Measurements from ENCODE around the gene ISM2. TPM values are rescaled to one million over a fixed set of nuclear protein-coding genes. Genes with fewer than 3 reads are reported as not detected.
A peak's percentile ranks its signal among the peaks of the same experiment; 100 is the strongest.
"Not testable (repeated sequence)": the region's sequence is repeated elsewhere in the genome, so short reads cannot be mapped to it uniquely, and the experiment has no call there.

ISM2 gene
- total RNA-seq, 1 donor from 2014 or later = 3.9 TPM

DNA sequence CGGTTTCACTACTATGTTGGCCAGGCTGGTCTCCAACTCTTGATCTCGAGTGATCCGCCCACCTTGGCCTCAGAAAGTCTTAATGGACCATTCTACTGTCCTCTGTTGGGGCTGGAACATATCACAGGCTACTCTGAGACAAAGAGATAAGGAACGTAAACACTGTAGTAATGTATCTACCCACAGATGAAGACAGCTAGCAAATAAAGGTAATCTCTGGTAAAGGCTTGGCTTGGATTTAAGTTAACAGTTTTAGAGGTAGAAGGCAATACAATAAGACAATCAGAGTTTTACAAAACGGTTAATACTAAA, 44.6 kb upstream of the ISM2 start:
- H3K27me3 ChIP-seq = no peaks in the 10 kb centered on the region
- TF ChIP-seq POLR2A (IDR thresholded peaks at IDR 0.05) = no peak
- no peak for TF ChIP-seq POLR2AphosphoS5 (IDR thresholded peaks at IDR 0.05; ENCODE audit: insufficient read depth in 1 of 2, low read depth in 1 of 2)
- TF ChIP-seq, protein P1, sequence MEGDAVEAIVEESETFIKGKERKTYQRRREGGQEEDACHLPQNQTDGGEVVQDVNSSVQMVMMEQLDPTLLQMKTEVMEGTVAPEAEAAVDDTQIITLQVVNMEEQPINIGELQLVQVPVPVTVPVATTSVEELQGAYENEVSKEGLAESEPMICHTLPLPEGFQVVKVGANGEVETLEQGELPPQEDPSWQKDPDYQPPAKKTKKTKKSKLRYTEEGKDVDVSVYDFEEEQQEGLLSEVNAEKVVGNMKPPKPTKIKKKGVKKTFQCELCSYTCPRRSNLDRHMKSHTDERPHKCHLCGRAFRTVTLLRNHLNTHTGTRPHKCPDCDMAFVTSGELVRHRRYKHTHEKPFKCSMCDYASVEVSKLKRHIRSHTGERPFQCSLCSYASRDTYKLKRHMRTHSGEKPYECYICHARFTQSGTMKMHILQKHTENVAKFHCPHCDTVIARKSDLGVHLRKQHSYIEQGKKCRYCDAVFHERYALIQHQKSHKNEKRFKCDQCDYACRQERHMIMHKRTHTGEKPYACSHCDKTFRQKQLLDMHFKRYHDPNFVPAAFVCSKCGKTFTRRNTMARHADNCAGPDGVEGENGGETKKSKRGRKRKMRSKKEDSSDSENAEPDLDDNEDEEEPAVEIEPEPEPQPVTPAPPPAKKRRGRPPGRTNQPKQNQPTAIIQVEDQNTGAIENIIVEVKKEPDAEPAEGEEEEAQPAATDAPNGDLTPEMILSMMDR (IDR thresholded peaks at IDR 0.05) = no peak
- peak overlapping the region; percentile 60 for H3K27ac ChIP-seq
- peaks cover 0 to 8% of the 10 kb centered on the region in 2 donors for H3K36me3 ChIP-seq
- H3K9me3 ChIP-seq = no peaks in the 10 kb centered on the region
- H3K4me1 ChIP-seq = peaks cover 24% of the 10 kb centered on the region
- DNase-seq (ENCODE audit: extremely low spot score in 2 of 2) = no peak
- intact Hi-C loops (cut with DNase I) = no loop called here
- H3K4me3 ChIP-seq = no peak overlapping the region

DNA sequence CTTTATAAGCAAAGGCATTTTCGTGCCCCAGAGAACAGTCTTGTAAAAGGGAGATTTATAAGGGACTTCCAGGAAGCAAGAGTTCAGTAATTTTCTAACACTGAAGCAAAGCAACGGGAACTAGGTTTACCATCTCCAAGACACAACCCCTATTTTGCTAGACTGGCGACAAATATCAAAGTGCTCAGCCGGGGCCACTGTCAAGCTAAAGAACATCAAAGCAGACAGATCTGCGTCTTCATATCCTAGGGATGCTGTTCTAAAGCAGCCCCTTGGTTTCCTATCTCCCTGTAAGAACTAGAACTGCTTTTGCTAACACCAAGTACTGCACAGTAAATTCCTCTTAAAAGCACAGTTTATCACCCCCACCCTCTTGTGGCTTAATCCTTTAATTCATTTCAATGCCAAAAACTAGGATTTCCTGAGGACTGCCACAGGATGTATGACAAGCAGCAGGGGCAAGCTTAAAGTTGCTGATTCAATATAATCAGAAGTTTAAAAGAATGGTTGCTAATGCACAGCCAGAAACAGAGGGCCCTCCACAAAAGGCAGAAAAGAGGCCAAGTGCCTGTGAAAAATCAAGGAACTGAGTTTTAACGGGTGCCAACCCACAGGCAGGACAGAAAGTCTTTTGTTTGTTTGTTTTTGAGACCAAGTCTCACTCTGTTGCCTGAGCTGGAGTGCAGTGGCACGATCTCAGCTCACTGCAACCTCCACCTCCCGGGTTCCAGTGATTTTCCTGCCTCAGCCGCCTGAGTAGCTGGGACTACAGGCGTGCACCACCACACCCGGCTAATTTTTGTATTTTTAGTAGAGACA, 44.0 kb upstream of the ISM2 start:
- Histone ChIP-seq H3K27me3 (no peaks in the 10 kb centered on the region), H3K9me3 (no peaks in the 10 kb centered on the region), H3K27ac (peak overlapping the region; percentile 60), H3K36me3 (peaks cover 0 to 6% of the 10 kb centered on the region in 2 donors), H3K4me3 (no peak overlapping the region), H3K4me1 (peaks cover 24% of the 10 kb centered on the region)
- intact Hi-C loops (cut with DNase I) = no loop called here
- no peak for DNase-seq (ENCODE audit: extremely low spot score in 2 of 2)
- TF ChIP-seq POLR2A (IDR thresholded peaks at IDR 0.05) = no peak
- TF ChIP-seq POLR2AphosphoS5 (IDR thresholded peaks at IDR 0.05; ENCODE audit: insufficient read depth in 1 of 2, low read depth in 1 of 2) = no peak
- TF ChIP-seq, protein P1 (IDR thresholded peaks at IDR 0.05) = no peak

DNA sequence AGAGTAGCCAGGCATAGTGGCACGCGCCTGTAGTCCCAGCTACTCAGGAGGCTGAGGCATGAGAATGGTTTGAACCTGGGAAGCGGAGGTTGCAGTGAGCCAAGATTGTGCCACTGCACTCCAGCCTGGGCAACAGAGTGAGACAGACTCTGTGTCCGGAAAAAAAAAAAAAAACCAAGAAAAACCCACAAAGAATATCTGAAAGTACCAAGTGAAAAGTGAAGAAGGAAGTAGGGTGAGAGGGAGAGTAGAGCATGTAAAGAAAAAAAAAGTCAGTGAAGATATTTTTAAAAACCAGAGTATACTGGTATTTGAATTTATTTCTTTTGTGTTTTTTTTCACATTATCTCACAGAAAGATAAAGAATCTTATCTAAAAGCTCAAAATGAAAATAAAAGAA, 43.3 kb upstream of the ISM2 start:
- peak overlapping the region; percentile 60 for H3K27ac ChIP-seq
- no peak for DNase-seq (ENCODE audit: extremely low spot score in 2 of 2)
- intact Hi-C loops (cut with DNase I) = no loop called here
- no peaks in the 10 kb centered on the region for H3K27me3 ChIP-seq
- H3K9me3 ChIP-seq = no peaks in the 10 kb centered on the region
- H3K36me3 ChIP-seq = peaks cover 0 to 6% of the 10 kb centered on the region in 2 donors
- H3K4me1 ChIP-seq = peaks cover 24% of the 10 kb centered on the region
- no peak overlapping the region for H3K4me3 ChIP-seq
- no peak for TF ChIP-seq POLR2AphosphoS5 (IDR thresholded peaks at IDR 0.05; ENCODE audit: insufficient read depth in 1 of 2, low read depth in 1 of 2)
- no peak for TF ChIP-seq POLR2A (IDR thresholded peaks at IDR 0.05)
- TF ChIP-seq, protein P1 (IDR thresholded peaks at IDR 0.05) = no peak

GRCh38 chr14:77536951-77537350, 38.3 kb upstream of the ISM2 start:
- DNase-seq (ENCODE audit: extremely low spot score in 2 of 2); H3K36me3 ChIP-seq; H3K4me1 ChIP-seq; H3K9me3 ChIP-seq; H3K4me3 ChIP-seq; intact Hi-C loops (cut with DNase I); H3K27ac ChIP-seq; H3K27me3 ChIP-seq: not testable (repeated sequence)

DNA sequence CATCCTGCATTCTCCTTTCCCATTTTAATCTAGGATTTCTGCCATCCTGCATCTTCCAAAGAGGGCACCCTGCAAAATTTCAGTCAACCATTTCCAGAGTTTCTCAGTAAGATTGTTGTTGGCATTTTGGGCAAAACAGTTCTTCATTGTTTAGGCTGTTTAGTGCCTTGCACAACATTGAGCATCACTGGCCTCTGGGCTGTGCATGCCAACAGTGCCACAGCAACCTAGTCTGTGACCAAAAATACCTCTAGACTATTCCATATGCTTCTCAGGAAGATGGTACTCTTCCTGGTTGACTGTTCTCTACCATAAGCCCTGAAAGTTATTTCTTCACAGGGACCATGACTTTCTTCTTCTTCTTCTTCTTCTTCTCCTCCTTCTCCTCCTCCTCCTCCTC, 32.5 kb upstream of the ISM2 start:
- DNase-seq (ENCODE audit: extremely low spot score in 2 of 2) = no peak
- H3K4me3 ChIP-seq = no peak overlapping the region
- no peaks in the 10 kb centered on the region for H3K4me1 ChIP-seq
- no peaks in the 10 kb centered on the region for H3K9me3 ChIP-seq
- no peaks in the 10 kb centered on the region for H3K27me3 ChIP-seq
- no peaks in the 10 kb centered on the region for H3K36me3 ChIP-seq
- intact Hi-C loops (cut with DNase I) = no loop called here
- TF ChIP-seq, protein P1 (IDR thresholded peaks at IDR 0.05) = no peak
- TF ChIP-seq POLR2AphosphoS5 (IDR thresholded peaks at IDR 0.05; ENCODE audit: insufficient read depth in 1 of 2, low read depth in 1 of 2) (no peak), POLR2A (IDR thresholded peaks at IDR 0.05) (no peak)
- H3K27ac ChIP-seq = no peak overlapping the region
